ENCODE measurements around the gene WHAMM.

Gene WHAMM

GRCh38 chr15:82870727-82871320 is 61.4 kb downstream of the WHAMM start:
- Mint-ChIP-seq H3K36me3 (ENCODE audit: insufficient read depth) (no peaks in the 10 kb centered on the region), H3K9me3 (no peaks in the 10 kb centered on the region), H3K4me1 (no peaks in the 10 kb centered on the region), H3K27me3 (peaks cover 9% of the 10 kb centered on the region), H3K27ac (ENCODE audit: low read depth) (no peak overlapping the region), H3K4me3 (no peak overlapping the region)
- DNase-seq (ENCODE audit: low spot score in 2 of 2) = no peak
- ATAC-seq (replicated peaks; ENCODE audit: extremely low read depth, poor library complexity, severe bottlenecking) = no peak

GRCh38 chr15:82871358-82871757 is 61.9 kb downstream of the WHAMM start:
- DNase-seq (ENCODE audit: low spot score in 2 of 2) (no peak), ATAC-seq (replicated peaks; ENCODE audit: extremely low read depth, poor library complexity, severe bottlenecking) (no peak)
- H3K4me1 Mint-ChIP-seq = no peaks in the 10 kb centered on the region
- peaks cover 9% of the 10 kb centered on the region for H3K27me3 Mint-ChIP-seq
- H3K27ac Mint-ChIP-seq (ENCODE audit: low read depth) = no peak overlapping the region
- no peaks in the 10 kb centered on the region for H3K36me3 Mint-ChIP-seq (ENCODE audit: insufficient read depth)
- H3K9me3 Mint-ChIP-seq = no peaks in the 10 kb centered on the region
- no peak overlapping the region for H3K4me3 Mint-ChIP-seq

DNA sequence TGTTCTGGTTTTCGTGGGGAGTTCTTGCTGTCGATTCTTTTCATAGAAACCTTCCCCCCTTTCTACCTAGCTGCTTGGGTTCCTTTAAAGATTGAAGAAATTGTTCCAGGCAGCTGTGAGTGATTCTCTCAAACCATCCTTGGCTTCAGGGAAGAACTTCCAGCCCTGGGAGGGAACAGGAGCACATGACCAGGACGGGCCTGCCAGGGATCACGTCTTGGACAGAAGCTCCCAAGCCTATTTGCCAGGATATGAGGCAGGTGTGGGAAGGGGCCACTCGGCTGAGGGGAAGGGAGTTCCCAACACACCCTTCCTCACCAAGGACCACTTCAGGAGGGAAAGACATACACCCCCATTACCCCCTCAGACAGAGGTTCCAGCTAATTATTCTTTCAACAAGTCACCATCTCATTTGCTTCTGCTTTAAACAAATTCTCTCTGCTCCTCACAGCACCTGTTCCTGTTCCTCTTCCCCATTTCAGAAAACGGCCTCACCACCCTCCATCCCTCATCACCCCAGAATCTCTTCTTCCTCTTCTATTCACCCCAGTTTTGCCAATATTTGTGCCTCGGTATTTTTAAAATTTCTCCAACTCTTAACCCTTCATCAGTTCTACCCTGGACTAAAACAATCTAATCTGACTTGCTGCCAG is 62.5 kb downstream of the WHAMM start:
- H3K4me3 Mint-ChIP-seq = no peak overlapping the region
- DNase-seq (ENCODE audit: low spot score in 2 of 2) (no peak), ATAC-seq (replicated peaks; ENCODE audit: extremely low read depth, poor library complexity, severe bottlenecking) (no peak)
- H3K9me3 Mint-ChIP-seq = no peaks in the 10 kb centered on the region
- no peak overlapping the region for H3K27ac Mint-ChIP-seq (ENCODE audit: low read depth)
- H3K4me1 Mint-ChIP-seq = no peaks in the 10 kb centered on the region
- H3K36me3 Mint-ChIP-seq (ENCODE audit: insufficient read depth) = no peaks in the 10 kb centered on the region
- H3K27me3 Mint-ChIP-seq = peaks cover 9% of the 10 kb centered on the region

DNA sequence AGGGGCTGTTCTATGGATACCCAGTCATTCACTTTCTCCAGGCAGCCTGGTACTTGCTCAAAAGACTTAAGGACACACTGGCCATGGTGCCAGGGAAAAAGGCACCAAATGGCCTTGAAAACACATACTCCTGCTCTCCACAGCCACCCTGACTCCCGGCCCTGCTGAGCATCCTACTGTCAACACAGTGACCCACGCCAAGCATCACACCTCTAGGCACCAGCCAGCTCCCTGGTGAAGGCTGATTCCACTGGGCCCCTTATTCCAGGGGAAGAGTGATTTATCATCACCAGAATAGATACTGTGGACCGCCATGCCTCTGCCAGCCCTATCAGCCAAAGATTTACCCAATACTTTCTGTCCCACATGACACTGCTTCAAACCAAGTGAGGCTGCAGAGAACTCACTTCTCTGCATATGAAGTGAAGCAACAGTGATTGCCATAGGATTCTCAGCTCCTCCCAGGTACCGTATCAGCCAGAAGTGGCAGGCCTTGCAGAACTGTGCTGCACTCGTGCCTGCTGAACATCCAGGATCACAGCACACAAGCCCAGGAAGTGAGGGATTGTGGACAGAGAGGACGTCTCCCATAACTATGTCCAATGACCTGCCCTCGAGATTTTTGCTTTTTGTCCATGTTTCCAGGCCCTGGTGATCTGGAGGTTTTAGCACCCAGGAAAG is 63.7 kb downstream of the WHAMM start:
- Mint-ChIP-seq H3K4me1 (no peaks in the 10 kb centered on the region), H3K27me3 (peaks cover 9% of the 10 kb centered on the region), H3K9me3 (no peaks in the 10 kb centered on the region), H3K27ac (ENCODE audit: low read depth) (no peak overlapping the region), H3K36me3 (ENCODE audit: insufficient read depth) (no peaks in the 10 kb centered on the region), H3K4me3 (no peak overlapping the region)
- DNase-seq (ENCODE audit: low spot score in 2 of 2) (no peak), ATAC-seq (replicated peaks; ENCODE audit: extremely low read depth, poor library complexity, severe bottlenecking) (no peak)

- H3K4me1 Mint-ChIP-seq = no peaks in the 10 kb centered on the region
- peaks cover 13% of the 10 kb centered on the region for H3K27me3 Mint-ChIP-seq
- no peak overlapping the region for H3K27ac Mint-ChIP-seq (ENCODE audit: low read depth)
- H3K4me3 Mint-ChIP-seq = no peak overlapping the region
- DNase-seq (ENCODE audit: low spot score in 2 of 2) = no peak
- no peak for ATAC-seq (replicated peaks; ENCODE audit: extremely low read depth, poor library complexity, severe bottlenecking)
- no peaks in the 10 kb centered on the region for H3K36me3 Mint-ChIP-seq (ENCODE audit: insufficient read depth)
- no peaks in the 10 kb centered on the region for H3K9me3 Mint-ChIP-seq
Measured at GRCh38 chr15:82874267-82874666, 64.8 kb downstream of the WHAMM start.

DNA sequence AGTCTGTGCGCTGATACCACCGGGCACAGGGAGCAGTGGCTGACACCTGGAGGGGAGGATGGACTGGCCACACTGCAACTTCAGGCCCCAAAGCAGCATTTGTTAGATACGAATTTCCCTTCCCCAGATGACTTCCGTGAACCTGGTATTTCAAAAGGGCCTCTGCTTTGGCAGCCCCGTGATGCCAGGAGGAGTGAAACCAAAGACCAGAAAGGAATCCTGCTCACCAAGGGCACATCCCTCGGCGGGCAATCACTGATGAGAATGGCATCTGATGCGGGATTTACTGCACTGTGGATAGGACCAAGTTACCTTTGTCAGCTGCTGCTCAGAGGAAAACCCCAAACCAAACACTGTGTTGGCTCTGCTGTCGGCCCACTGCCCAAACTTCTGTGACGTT is 65.5 kb downstream of the WHAMM start:
- no peak overlapping the region for H3K4me3 Mint-ChIP-seq
- no peaks in the 10 kb centered on the region for H3K36me3 Mint-ChIP-seq (ENCODE audit: insufficient read depth)
- peaks cover 11% of the 10 kb centered on the region for H3K27me3 Mint-ChIP-seq
- H3K9me3 Mint-ChIP-seq = no peaks in the 10 kb centered on the region
- no peak overlapping the region for H3K27ac Mint-ChIP-seq (ENCODE audit: low read depth)
- DNase-seq (ENCODE audit: low spot score in 2 of 2) (no peak), ATAC-seq (replicated peaks; ENCODE audit: extremely low read depth, poor library complexity, severe bottlenecking) (no peak)
- H3K4me1 Mint-ChIP-seq = no peaks in the 10 kb centered on the region

- ATAC-seq (replicated peaks; ENCODE audit: extremely low read depth, poor library complexity, severe bottlenecking) (no peak), DNase-seq (ENCODE audit: low spot score in 2 of 2) (no peak)
- H3K9me3 Mint-ChIP-seq = no peaks in the 10 kb centered on the region
- H3K27ac Mint-ChIP-seq (ENCODE audit: low read depth) = no peak overlapping the region
- H3K4me1 Mint-ChIP-seq = no peaks in the 10 kb centered on the region
- peaks cover 11% of the 10 kb centered on the region for H3K27me3 Mint-ChIP-seq
- no peak overlapping the region for H3K4me3 Mint-ChIP-seq
- no peaks in the 10 kb centered on the region for H3K36me3 Mint-ChIP-seq (ENCODE audit: insufficient read depth)
Measured at GRCh38 chr15:82875411-82876003, 66.1 kb downstream of the WHAMM start.

DNA sequence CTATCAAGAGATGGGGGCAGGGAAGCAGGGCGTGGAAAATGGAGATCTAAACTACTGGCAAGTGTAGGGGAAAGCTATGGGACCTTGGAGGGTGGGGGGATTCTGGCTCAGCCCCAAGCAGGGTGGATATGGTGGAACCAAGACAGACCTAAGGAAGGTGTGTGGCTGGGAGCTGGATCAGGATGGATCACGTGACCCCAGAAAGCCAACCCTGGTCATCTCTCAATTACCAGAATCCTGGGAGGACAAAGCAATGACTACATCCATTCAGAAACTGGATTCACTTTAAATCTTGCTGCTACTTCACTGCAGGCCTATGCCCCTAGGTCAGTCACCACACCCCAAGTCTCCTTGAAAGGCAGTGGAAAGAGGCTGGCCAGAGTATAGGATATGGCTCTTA is 68.4 kb downstream of the WHAMM start:
- H3K27me3 Mint-ChIP-seq = peaks cover 11% of the 10 kb centered on the region
- H3K27ac Mint-ChIP-seq (ENCODE audit: low read depth) = no peak overlapping the region
- no peak overlapping the region for H3K4me3 Mint-ChIP-seq
- H3K9me3 Mint-ChIP-seq = no peaks in the 10 kb centered on the region
- no peak for ATAC-seq (replicated peaks; ENCODE audit: extremely low read depth, poor library complexity, severe bottlenecking)
- H3K36me3 Mint-ChIP-seq (ENCODE audit: insufficient read depth) = no peaks in the 10 kb centered on the region
- H3K4me1 Mint-ChIP-seq = no peaks in the 10 kb centered on the region
- no peak for DNase-seq (ENCODE audit: low spot score in 2 of 2)

GRCh38 chr15:82878325-82878724 is 68.9 kb downstream of the WHAMM start:
- no peak overlapping the region for H3K27ac Mint-ChIP-seq (ENCODE audit: low read depth)
- H3K27me3 Mint-ChIP-seq = peaks cover 11% of the 10 kb centered on the region
- no peak for DNase-seq (ENCODE audit: low spot score in 2 of 2)
- no peak overlapping the region for H3K4me3 Mint-ChIP-seq
- no peaks in the 10 kb centered on the region for H3K9me3 Mint-ChIP-seq
- ATAC-seq (replicated peaks; ENCODE audit: extremely low read depth, poor library complexity, severe bottlenecking) = no peak
- H3K4me1 Mint-ChIP-seq = no peaks in the 10 kb centered on the region
- H3K36me3 Mint-ChIP-seq (ENCODE audit: insufficient read depth) = no peaks in the 10 kb centered on the region

DNA sequence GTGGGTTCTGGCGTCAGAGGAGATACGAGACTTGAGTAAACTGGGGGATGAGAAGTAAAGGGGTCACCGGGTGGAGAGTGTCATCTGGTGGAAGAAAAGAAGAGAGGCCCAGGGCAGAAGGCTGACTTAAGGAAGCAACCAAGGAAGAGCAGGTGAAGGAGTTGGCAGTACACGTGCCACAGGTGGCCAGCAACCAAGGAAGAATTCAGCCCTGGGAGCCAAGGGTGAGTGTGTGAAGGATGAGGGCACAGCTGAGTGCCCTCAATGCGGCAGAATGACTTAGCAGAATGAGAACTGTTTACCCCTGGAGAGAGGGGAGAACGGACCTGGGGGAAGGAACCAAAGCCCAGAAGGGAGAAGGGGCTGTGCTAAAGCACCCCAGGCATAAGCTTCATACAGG is 71.3 kb downstream of the WHAMM start:
- peaks cover 11% of the 10 kb centered on the region for H3K27me3 Mint-ChIP-seq

GRCh38 chr15:82881747-82882146 is 72.3 kb downstream of the WHAMM start:
- H3K27me3 Mint-ChIP-seq = peaks cover 11% of the 10 kb centered on the region
- no peaks in the 10 kb centered on the region for H3K4me1 Mint-ChIP-seq
- no peak overlapping the region for H3K4me3 Mint-ChIP-seq
- H3K9me3 Mint-ChIP-seq = no peaks in the 10 kb centered on the region
- H3K27ac Mint-ChIP-seq (ENCODE audit: low read depth) = no peak overlapping the region
- no peaks in the 10 kb centered on the region for H3K36me3 Mint-ChIP-seq (ENCODE audit: insufficient read depth)
- ATAC-seq (replicated peaks; ENCODE audit: extremely low read depth, poor library complexity, severe bottlenecking) (no peak), DNase-seq (ENCODE audit: low spot score in 2 of 2) (no peak)

More for the DNA sequence above, 71.3 kb downstream of the WHAMM start:
- Mint-ChIP-seq H3K9me3 (no peaks in the 10 kb centered on the region), H3K27ac (ENCODE audit: low read depth) (no peak overlapping the region), H3K4me3 (no peak overlapping the region), H3K36me3 (ENCODE audit: insufficient read depth) (no peaks in the 10 kb centered on the region), H3K4me1 (no peaks in the 10 kb centered on the region)
- DNase-seq (ENCODE audit: low spot score in 2 of 2) = no peak
- no peak for ATAC-seq (replicated peaks; ENCODE audit: extremely low read depth, poor library complexity, severe bottlenecking)

DNA sequence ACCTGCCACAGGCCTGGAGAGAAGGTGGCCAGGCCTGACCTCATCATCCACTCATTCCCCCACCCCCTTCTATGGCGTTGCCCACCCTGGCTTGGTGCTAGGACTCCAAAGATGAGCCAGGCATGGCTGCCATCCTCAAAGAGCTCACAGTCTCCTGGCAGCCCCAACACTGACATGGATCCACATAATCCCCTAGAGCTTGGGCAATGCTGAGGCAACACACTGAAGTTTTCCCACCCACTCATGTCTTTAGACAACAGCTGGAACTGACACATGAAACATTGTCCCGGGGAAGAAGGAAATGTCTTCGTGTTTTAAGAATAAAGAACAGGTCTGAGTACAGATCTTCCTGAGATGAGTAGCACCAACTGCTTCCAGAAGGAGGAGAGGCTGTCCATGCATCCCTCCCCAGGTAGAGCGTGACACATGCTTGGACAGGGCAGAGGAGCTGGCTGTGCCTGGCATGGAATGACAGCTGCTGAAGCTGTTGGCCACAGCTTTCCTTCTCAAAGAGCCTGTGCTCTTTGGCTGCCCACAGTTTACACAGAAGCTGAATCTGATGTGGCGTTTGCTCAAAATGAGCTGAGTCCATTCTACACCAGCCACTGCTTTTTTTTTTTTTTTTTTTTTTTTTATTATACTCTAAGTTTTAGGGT is 73.0 kb downstream of the WHAMM start:
- H3K27ac Mint-ChIP-seq (ENCODE audit: low read depth) = no peak overlapping the region
- H3K27me3 Mint-ChIP-seq = peaks cover 11% of the 10 kb centered on the region
- no peak overlapping the region for H3K4me3 Mint-ChIP-seq
- no peaks in the 10 kb centered on the region for H3K9me3 Mint-ChIP-seq
- ATAC-seq (replicated peaks; ENCODE audit: extremely low read depth, poor library complexity, severe bottlenecking) (no peak), DNase-seq (ENCODE audit: low spot score in 2 of 2) (no peak)
- H3K36me3 Mint-ChIP-seq (ENCODE audit: insufficient read depth) = no peaks in the 10 kb centered on the region
- no peaks in the 10 kb centered on the region for H3K4me1 Mint-ChIP-seq

Measured in central memory CD8-positive, alpha-beta T cell (primary cell).